K562 (cell line): ENCODE measurements around the gene ENTPD3. TPM values are rescaled to one million over a fixed set of nuclear protein-coding genes. Genes with fewer than 3 reads are reported as not detected.

Experiments
- ATAC-seq: fragments of 200-7000 bp; cut with Tn5 transposase; 3 replicates; pipeline ENCODE4 v1.9.1; 2020; ENCODE audit warnings: moderate library complexity
- BruUV-seq: library from RNA; stranded (reverse); fragments of 400-500 nt; replicated peaks from 2 replicates; lab custom pipeline; 2021; lab: Mats Ljungman, UMichigan
- CTCF ChIA-PET: fragments of 300-600 bp; formaldehyde crosslinking; extraction: SDS; loops from one replicate; lab custom pipeline; 2021; ENCODE audit warnings: low intra/inter-chr PET ratio; lab: Yijun Ruan, JAX
- POLR2A ChIA-PET: fragments of 300-600, 350-650 bp; sonication (Branson Sonifier 250); formaldehyde crosslinking; extraction: SDS; loops from one replicate; lab custom pipeline; 2021; ENCODE audit warnings: antibody characterized with exemption, inconsistent platforms; lab: Yijun Ruan, JAX
- DNase-seq, 4 experiments: peaks; one replicate each; pipeline versions ENCODE4 v3.0.0 to v3.0.0-alpha.2; 2011 to 2018; ENCODE audit warnings: low spot score in 3 of 4, mixed read lengths in 3 of 4; ENCODE audit errors: extremely low read depth in 1 of 4
- FAIRE-seq: peaks from 2 replicates; lab custom pipeline; 2011; peaks lifted over from hg19 to GRCh38; lab: Jason Lieb, UNC
- H2AFZ ChIP-seq: 2 replicates; pipeline ENCODE4 v1.6.0; 2011; ENCODE audit warnings: low read depth, low read length, control low read depth, inconsistent platforms
- H3K27ac ChIP-seq: fragments of 200-600 bp; 3 replicates; pipeline ENCODE4 v1.8.0; 2011; ENCODE audit warnings: low read depth, mild to moderate bottlenecking, control low read depth, inconsistent platforms, low read length, moderate library complexity, mixed read lengths; ENCODE audit errors: extremely low read depth
- H3K27me3 ChIP-seq, 2 experiments: fragments of 300-600 bp in 1 of 2; 2 replicates in 1 of 2; 3 replicates in 1 of 2; pipeline versions ENCODE4 v1.6.0 to v1.8.0; 2011; ENCODE audit warnings: inconsistent platforms in 2 of 2, low read length in 2 of 2, mild to moderate bottlenecking in 1 of 2, mixed read lengths in 1 of 2, moderate library complexity in 1 of 2; ENCODE audit not compliant: control insufficient read depth in 2 of 2, insufficient read depth in 2 of 2
- H3K36me3 ChIP-seq: fragments of 300-600 bp; 3 replicates; pipeline ENCODE4 v1.8.0; 2011; ENCODE audit warnings: mild to moderate bottlenecking, low read length, inconsistent platforms; ENCODE audit not compliant: control insufficient read depth, insufficient read depth
- H3K4me1 ChIP-seq, 2 experiments: fragments of 200-600 bp in 1 of 2; replicated peaks in 1 of 2; 2 replicates in 1 of 2; 3 replicates in 1 of 2; pipeline versions ENCODE4 v1.5.1 to v1.8.0; 2011; ENCODE audit warnings: inconsistent platforms in 2 of 2, low read length in 2 of 2, mild to moderate bottlenecking in 1 of 2, mixed read lengths in 1 of 2, moderate library complexity in 1 of 2; ENCODE audit not compliant: control insufficient read depth in 2 of 2, insufficient read depth in 2 of 2
- H3K4me2 ChIP-seq: 2 replicates; pipeline ENCODE4 v1.6.1; 2011; ENCODE audit warnings: low read length, control low read depth, inconsistent platforms, mixed read lengths; ENCODE audit not compliant: insufficient read depth
- H3K4me3 ChIP-seq: fragments of 200-600 bp; sonication (generic), shearing (Covaris generic); 2 replicates; pipeline ENCODE4 v1.5.1; 2016; ENCODE audit warnings: control low read depth, inconsistent platforms
- H3K79me2 ChIP-seq: fragments of 200-600 bp; 3 replicates; pipeline ENCODE4 v1.8.0; 2011; ENCODE audit warnings: low read length, inconsistent platforms; ENCODE audit not compliant: control insufficient read depth, insufficient read depth
- H3K9ac ChIP-seq, 2 experiments: 2 replicates each; pipeline versions ENCODE4 v1.6.0 to v1.6.1; 2011; ENCODE audit warnings: low read depth in 2 of 2, low read length in 2 of 2, control low read depth in 1 of 2, inconsistent platforms in 1 of 2, mild to moderate bottlenecking in 1 of 2, mixed read lengths in 1 of 2; ENCODE audit not compliant: insufficient read depth in 1 of 2
- H3K9me1 ChIP-seq: one replicate; pipeline ENCODE4 v1.6.0; 2011; ENCODE audit warnings: inconsistent platforms, mild to moderate bottlenecking, low read length, moderate library complexity; ENCODE audit not compliant: control insufficient read depth, insufficient read depth
- H3K9me3 ChIP-seq: replicated peaks from 2 replicates; pipeline ENCODE4 v1.5.1; 2011; ENCODE audit warnings: low read depth, low read length, inconsistent platforms; ENCODE audit not compliant: control insufficient read depth, insufficient read depth
- H4K20me1 ChIP-seq: replicated peaks from 2 replicates; pipeline ENCODE4 v1.6.1; 2011; ENCODE audit warnings: low read length, inconsistent platforms, mixed read lengths; ENCODE audit not compliant: control insufficient read depth, insufficient read depth
- CC2D1A ChIP-seq: fragments of 450-650 bp; IDR thresholded peaks from 2 replicates; pipeline ENCODE4 v1.6.1; 2017; ENCODE audit warnings: mild to moderate bottlenecking
- CXXC5 ChIP-seq: fragments of 250-450 bp; sonication (Bioruptor Pico); IDR thresholded peaks from 2 replicates; pipeline ENCODE4 v1.8.0; 2022; ENCODE audit warnings: inconsistent platforms, mild to moderate bottlenecking, moderate library complexity
- MAFK ChIP-seq: IDR thresholded peaks from 2 replicates; pipeline ENCODE4 v1.6.1; 2011; ENCODE audit warnings: low read length, improper control_type of control experiment
- NEUROD1 ChIP-seq: fragments of 150-350 bp; IDR thresholded peaks from 2 replicates; pipeline ENCODE4 v1.6.1; 2014; ENCODE audit warnings: borderline replicate concordance, low read length, low read depth; ENCODE audit not compliant: partially characterized antibody
- POLR2H ChIP-seq: IDR thresholded peaks from 2 replicates; pipeline ENCODE4 v1.6.1; 2016; ENCODE audit warnings: missing genetic modification characterization, low read depth, mild to moderate bottlenecking, control low read depth, missing compliant biosample characterization, moderate library complexity
- PTTG1 ChIP-seq: fragments of 450-650 bp; IDR thresholded peaks from 2 replicates; pipeline ENCODE4 v1.6.1; 2016; ENCODE audit warnings: low read depth, mild to moderate bottlenecking, missing genetic modification characterization, missing compliant biosample characterization
- RBM17 ChIP-seq: fragments of 200-400 bp; formaldehyde crosslinking; IDR thresholded peaks from 2 replicates; pipeline ENCODE4 v1.6.1; 2017; ENCODE audit warnings: low read depth, mild to moderate bottlenecking, low read length, borderline replicate concordance
- SIX5 ChIP-seq, 2 experiments: IDR thresholded peaks; 2 replicates each; pipeline ENCODE4 v1.6.1; 2011; ENCODE audit warnings: low read length in 2 of 2, borderline replicate concordance in 1 of 2, low read depth in 1 of 2, mild to moderate bottlenecking in 1 of 2, moderate library complexity in 1 of 2; ENCODE audit not compliant: insufficient read depth in 1 of 2
- ZBTB8A ChIP-seq: fragments of 450-650 bp; IDR thresholded peaks from 2 replicates; pipeline ENCODE4 v1.6.1; 2018; ENCODE audit warnings: mild to moderate bottlenecking, moderate library complexity; ENCODE audit not compliant: partially characterized antibody
- ZFPM2 ChIP-seq: fragments of 250-450 bp; sonication (Bioruptor Pico); IDR thresholded peaks from 2 replicates; pipeline ENCODE4 v1.5.1; 2022; ENCODE audit warnings: mild to moderate bottlenecking
- ZFX ChIP-seq: sonication (generic); formaldehyde crosslinking; IDR thresholded peaks from 2 replicates; pipeline ENCODE4 v1.8.0; 2022; ENCODE audit warnings: mild to moderate bottlenecking, missing genetic modification reagents, moderate library complexity
- ZKSCAN8 ChIP-seq: fragments of 200-800 bp; sonication (Bioruptor generic); IDR thresholded peaks from 2 replicates; pipeline ENCODE4 v1.6.1; 2016; ENCODE audit warnings: missing genetic modification characterization, missing compliant biosample characterization
- WGBS: fragments of 100-300 bp; shearing (Covaris generic); methylation state at CpG from one replicate; pipeline ENCODE4 v1.1.6; 2016; ENCODE audit warnings: low coverage, mixed read lengths; ENCODE audit not compliant: insufficient coverage; ENCODE audit errors: missing lambda C conversion rate; 5-methylcytosine and 5-hydroxymethylcytosine counted together
- in situ Hi-C: fragments of 300-500 bp; cut with MboI; formaldehyde crosslinking; loops from 4 replicates; pipeline ENCODE4 v1.15.0; 2018; ENCODE audit warnings: inconsistent platforms, mixed read lengths
- intact Hi-C: fragments of 100-400 bp; cut with micrococcal nuclease; formaldehyde crosslinking; loops from 2 replicates; pipeline ENCODE4 v1.14.2; 2022
- polyA plus RNA-seq, 8 experiments: library from polyadenylated mRNA; depleted of rRNA in 4 of 8; stranded (reverse) in 5 of 8; unstranded in 3 of 8; fragments of >200 nt; fragmentation: Nextera tagmentation in 2 of 8; fragmentation: Illumina TruSeq in 1 of 8; extraction: Ambion mirVana in 2 of 8; extraction: Trizol in 1 of 8; gene quantifications; 2 replicates each; pipeline versions ENCODE4 v1.2.1 to v1.2.3, GENCODE V29; 2011 to 2014; ENCODE audit warnings: inconsistent platforms in 1 of 8, missing spikeins in 1 of 8
- total RNA-seq, 7 experiments: library from RNA; depleted of rRNA in 6 of 7; stranded (reverse); fragments of >200 nt in 6 of 7; fragmentation: Illumina TruSeq in 2 of 7; extraction: Trizol in 2 of 7; gene quantifications; 2 replicates each; pipeline versions ENCODE4 v1.2.1 to v1.2.3, GENCODE V29; 2011 to 2021; ENCODE audit warnings: low replicate concordance in 1 of 7
- TF ChIP-seq, protein P1 (sequence below): fragments of 450-650 bp; formaldehyde crosslinking; IDR thresholded peaks from 2 replicates; pipeline ENCODE4 v1.4.0; 2020; ENCODE audit warnings: mild to moderate bottlenecking, mixed read lengths
- TF ChIP-seq, protein P2 (sequence below): sonication (generic); formaldehyde crosslinking; IDR thresholded peaks from 2 replicates; pipeline ENCODE4 v1.8.1; 2023; ENCODE audit warnings: mild to moderate bottlenecking, missing genetic modification reagents
- TF ChIP-seq, protein P3 (sequence below): fragments of 450-650 bp; IDR thresholded peaks from 2 replicates; pipeline ENCODE4 v1.6.1; 2016

The ENTPD3 gene
- total and polyA plus RNA-seq, 9 of the 15 experiments (the other 6 are each of a cell fraction or from before 2014, with no cell fraction given): 0.23 to 2.1 (median 0.58) TPM

GRCh38 chr3:40387895-40388254 lies 891 bp downstream of the ENTPD3 start:
- FAIRE-seq (no peak), ATAC-seq (no peak), DNase-seq (no peak)
- in situ Hi-C loops (no loop called here), intact Hi-C loops (no loop called here)
- Histone ChIP-seq H3K9me1 (no peaks in the 10 kb centered on the region), H3K9me3 (no peaks in the 10 kb centered on the region), H3K4me2 (no peak overlapping the region), H3K4me1 (peaks cover 20% of the 10 kb centered on the region in 2 experiments; a peak in 4 of 5 replicates), H3K27ac (no peak overlapping the region), H3K36me3 (no peaks in the 10 kb centered on the region), H3K27me3 (no peaks in the 10 kb centered on the region), H3K4me3 (no peak overlapping the region), H4K20me1 (no peaks in the 10 kb centered on the region), H2AFZ (no peak overlapping the region), H3K9ac (no peak overlapping the region), H3K79me2 (no peaks in the 10 kb centered on the region)
- POLR2A ChIA-PET: interaction anchor here (0.9 to 1.1 kb wide), 2 partner anchors 77 to 84 kb away, joined by 3 read pairs; no protein-coding TSS in a partner anchor
- 89% methylated on average over 10 of the region's 10 CpGs for WGBS
- BruUV-seq: no TSS peak
- CTCF ChIA-PET: no interaction called here
- no peak for TF ChIP-seq POLR2H (tag)
- TF ChIP-seq PTTG1 (tag): no peak
- TF ChIP-seq, protein P1, sequence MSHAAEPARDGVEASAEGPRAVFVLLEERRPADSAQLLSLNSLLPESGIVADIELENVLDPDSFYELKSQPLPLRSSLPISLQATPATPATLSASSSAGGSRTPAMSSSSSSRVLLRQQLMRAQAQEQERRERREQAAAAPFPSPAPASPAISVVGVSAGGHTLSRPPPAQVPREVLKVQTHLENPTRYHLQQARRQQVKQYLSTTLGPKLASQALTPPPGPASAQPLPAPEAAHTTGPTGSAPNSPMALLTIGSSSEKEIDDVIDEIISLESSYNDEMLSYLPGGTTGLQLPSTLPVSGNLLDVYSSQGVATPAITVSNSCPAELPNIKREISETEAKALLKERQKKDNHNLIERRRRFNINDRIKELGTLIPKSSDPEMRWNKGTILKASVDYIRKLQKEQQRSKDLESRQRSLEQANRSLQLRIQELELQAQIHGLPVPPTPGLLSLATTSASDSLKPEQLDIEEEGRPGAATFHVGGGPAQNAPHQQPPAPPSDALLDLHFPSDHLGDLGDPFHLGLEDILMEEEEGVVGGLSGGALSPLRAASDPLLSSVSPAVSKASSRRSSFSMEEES (CRISPR knock-in tag): no peak
- TF ChIP-seq, protein P2, sequence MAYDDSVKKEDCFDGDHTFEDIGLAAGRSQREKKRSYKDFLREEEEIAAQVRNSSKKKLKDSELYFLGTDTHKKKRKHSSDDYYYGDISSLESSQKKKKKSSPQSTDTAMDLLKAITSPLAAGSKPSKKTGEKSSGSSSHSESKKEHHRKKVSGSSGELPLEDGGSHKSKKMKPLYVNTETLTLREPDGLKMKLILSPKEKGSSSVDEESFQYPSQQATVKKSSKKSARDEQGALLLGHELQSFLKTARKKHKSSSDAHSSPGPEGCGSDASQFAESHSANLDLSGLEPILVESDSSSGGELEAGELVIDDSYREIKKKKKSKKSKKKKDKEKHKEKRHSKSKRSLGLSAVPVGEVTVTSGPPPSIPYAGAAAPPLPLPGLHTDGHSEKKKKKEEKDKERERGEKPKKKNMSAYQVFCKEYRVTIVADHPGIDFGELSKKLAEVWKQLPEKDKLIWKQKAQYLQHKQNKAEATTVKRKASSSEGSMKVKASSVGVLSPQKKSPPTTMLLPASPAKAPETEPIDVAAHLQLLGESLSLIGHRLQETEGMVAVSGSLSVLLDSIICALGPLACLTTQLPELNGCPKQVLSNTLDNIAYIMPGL (CRISPR knock-in tag): no peak
- no peak for TF ChIP-seq NEUROD1
- TF ChIP-seq ZKSCAN8: no peak
- TF ChIP-seq RBM17: no peak
- no peak for TF ChIP-seq CC2D1A
- TF ChIP-seq, protein P3, sequence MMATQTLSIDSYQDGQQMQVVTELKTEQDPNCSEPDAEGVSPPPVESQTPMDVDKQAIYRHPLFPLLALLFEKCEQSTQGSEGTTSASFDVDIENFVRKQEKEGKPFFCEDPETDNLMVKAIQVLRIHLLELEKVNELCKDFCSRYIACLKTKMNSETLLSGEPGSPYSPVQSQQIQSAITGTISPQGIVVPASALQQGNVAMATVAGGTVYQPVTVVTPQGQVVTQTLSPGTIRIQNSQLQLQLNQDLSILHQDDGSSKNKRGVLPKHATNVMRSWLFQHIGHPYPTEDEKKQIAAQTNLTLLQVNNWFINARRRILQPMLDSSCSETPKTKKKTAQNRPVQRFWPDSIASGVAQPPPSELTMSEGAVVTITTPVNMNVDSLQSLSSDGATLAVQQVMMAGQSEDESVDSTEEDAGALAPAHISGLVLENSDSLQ: no peak
- no peak for TF ChIP-seq SIX5 (IDR thresholded peaks at IDR 0.05; ENCODE audit: borderline replicate concordance in 1 of 2, insufficient read depth in 1 of 2, low read depth in 1 of 2, low read length in 2 of 2)
- no peak for TF ChIP-seq MAFK
- no peak for TF ChIP-seq ZBTB8A
- no peak for TF ChIP-seq CXXC5 (CRISPR knock-in tag)
- TF ChIP-seq ZFX (CRISPR knock-in tag): no peak
- TF ChIP-seq ZFPM2 (CRISPR knock-in tag): no peak
